Loucy (cell line): Measurements from ENCODE around the gene EHD2.
A peak's percentile ranks its signal among the peaks of the same experiment; 100 is the strongest.

Experiments used
- H2AFZ ChIP-seq: fragments of 200-600 bp; sonication (generic); 2 replicates; pipeline ENCODE4 v1.6.0; 2016; ENCODE audit warnings: antibody characterized with exemption, mild to moderate bottlenecking, low read length, moderate library complexity
- H3F3A ChIP-seq: fragments of 200-600 bp; 2 replicates; pipeline ENCODE4 v1.6.0; 2016; ENCODE audit warnings: antibody characterized with exemption, low read depth, mild to moderate bottlenecking
- H3K27me3 ChIP-seq: fragments of 200-600 bp; sonication (generic); 2 replicates; pipeline ENCODE4 v1.6.1; 2014; ENCODE audit warnings: low read length, mild to moderate bottlenecking; ENCODE audit not compliant: insufficient read depth, poor library complexity, severe bottlenecking
- H3K36me3 ChIP-seq: fragments of 200-600 bp; sonication (generic); 2 replicates; pipeline ENCODE4 v1.6.1; 2016; ENCODE audit warnings: low read length; ENCODE audit not compliant: insufficient read depth
- H3K4me1 ChIP-seq: fragments of 200-600 bp; sonication (generic); 2 replicates; pipeline ENCODE4 v1.5.1; 2014; ENCODE audit warnings: low read length, mild to moderate bottlenecking; ENCODE audit not compliant: insufficient read depth, poor library complexity, severe bottlenecking
- H3K4me2 ChIP-seq: fragments of 200-600 bp; sonication (generic); 2 replicates; pipeline ENCODE4 v1.6.0; 2014; ENCODE audit warnings: antibody characterized with exemption, low read length, low read depth, mild to moderate bottlenecking; ENCODE audit not compliant: poor library complexity, severe bottlenecking
- H3K4me3 ChIP-seq: fragments of 200-600 bp; sonication (generic); 2 replicates; pipeline ENCODE4 v1.5.1; 2014; ENCODE audit warnings: low read length, mild to moderate bottlenecking, mixed read lengths; ENCODE audit not compliant: poor library complexity, severe bottlenecking
- H3K79me2 ChIP-seq: fragments of 200-600 bp; sonication (generic); 2 replicates; pipeline ENCODE4 v1.6.1; 2014; ENCODE audit warnings: low read length; ENCODE audit not compliant: insufficient read depth
- H3K9ac ChIP-seq: fragments of 200-600 bp; sonication (generic); 2 replicates; pipeline ENCODE4 v1.6.0; 2014; ENCODE audit warnings: mild to moderate bottlenecking, low read depth, low read length, moderate library complexity; ENCODE audit not compliant: poor library complexity, severe bottlenecking
- H3K9me2 ChIP-seq: fragments of 200-600 bp; sonication (generic); replicated peaks from 2 replicates; pipeline ENCODE4 v1.6.1; 2016; ENCODE audit warnings: low read depth, low read length, mixed read lengths
- H3K9me3 ChIP-seq: fragments of 200-600 bp; sonication (generic); 2 replicates; pipeline ENCODE4 v1.6.1; 2014; ENCODE audit warnings: mild to moderate bottlenecking, antibody characterized with exemption, low read length, low read depth; ENCODE audit not compliant: insufficient read depth
- H4K20me1 ChIP-seq: fragments of 200-600 bp; sonication (generic); 2 replicates; pipeline ENCODE4 v1.6.0; 2014; ENCODE audit warnings: antibody characterized with exemption, low read length, mild to moderate bottlenecking; ENCODE audit not compliant: insufficient read depth, poor library complexity, severe bottlenecking
- CTCF ChIP-seq: fragments of 200-600 bp; sonication (generic); conservative IDR thresholded peaks from 2 replicates; pipeline ENCODE4 v1.5.1; 2014; ENCODE audit warnings: mild to moderate bottlenecking, antibody characterized with exemption, low read length
- EZH2phosphoT487 ChIP-seq: fragments of 200-600 bp; IDR thresholded peaks from 2 replicates; pipeline ENCODE4 v1.6.1; 2018; ENCODE audit warnings: antibody characterized with exemption, mild to moderate bottlenecking, moderate library complexity, borderline replicate concordance

Gene EHD2

GRCh38 chr19:47765523-47766358 is 52.5 kb downstream of the EHD2 start:
- H3K4me3 ChIP-seq, result no peak overlapping the region
- no peaks in the 10 kb centered on the region for H3K36me3 ChIP-seq
- H4K20me1 ChIP-seq, result no peaks in the 10 kb centered on the region
- no peak overlapping the region for H2AFZ ChIP-seq
- no peaks in the 10 kb centered on the region for H3K9me3 ChIP-seq
- H3K4me2 ChIP-seq, result no peak overlapping the region
- H3K79me2 ChIP-seq, result no peaks in the 10 kb centered on the region
- TF ChIP-seq EZH2phosphoT487 (no peak), CTCF (peak; percentile 76)
- H3K9ac ChIP-seq, result no peak overlapping the region
- H3K4me1 ChIP-seq, result peaks cover 3% of the 10 kb centered on the region
- no peaks in the 10 kb centered on the region for H3K9me2 ChIP-seq
- no peaks in the 10 kb centered on the region for H3F3A ChIP-seq
- no peaks in the 10 kb centered on the region for H3K27me3 ChIP-seq

GRCh38 chr19:47766359-47766620 is 53.1 kb downstream of the EHD2 start:
- Histone ChIP-seq H3K9me2 (no peaks in the 10 kb centered on the region), H3K27me3 (no peaks in the 10 kb centered on the region), H3K4me1 (peaks cover 3% of the 10 kb centered on the region), H3F3A (no peaks in the 10 kb centered on the region), H3K4me3 (no peak overlapping the region), H3K9ac (no peak overlapping the region), H3K9me3 (no peaks in the 10 kb centered on the region), H3K36me3 (no peaks in the 10 kb centered on the region), H3K79me2 (no peaks in the 10 kb centered on the region), H2AFZ (no peak overlapping the region), H4K20me1 (no peaks in the 10 kb centered on the region), H3K4me2 (no peak overlapping the region)
- TF ChIP-seq CTCF, result no peak
- TF ChIP-seq EZH2phosphoT487, result no peak

GRCh38 chr19:47766670-47767069 is 53.4 kb downstream of the EHD2 start:
- Histone ChIP-seq H3K79me2 (no peaks in the 10 kb centered on the region), H3K9ac (no peak overlapping the region), H2AFZ (no peak overlapping the region), H3K36me3 (no peaks in the 10 kb centered on the region), H3K4me3 (no peak overlapping the region), H3K9me3 (no peaks in the 10 kb centered on the region), H3F3A (no peaks in the 10 kb centered on the region), H3K4me2 (no peak overlapping the region), H3K27me3 (no peaks in the 10 kb centered on the region), H4K20me1 (no peaks in the 10 kb centered on the region), H3K9me2 (no peaks in the 10 kb centered on the region), H3K4me1 (peaks cover 3% of the 10 kb centered on the region)
- TF ChIP-seq EZH2phosphoT487 (no peak), CTCF (no peak)
